HPDE6-E6E7 (cell line): Measurements from ENCODE around the gene PPP2R5C.

ENCODE experiments used
- DNase-seq: peaks from one replicate; pipeline ENCODE4 v3.0.0; 2011; ENCODE audit warnings: missing footprints; ENCODE audit errors: extremely low spot score

The PPP2R5C gene

DNA sequence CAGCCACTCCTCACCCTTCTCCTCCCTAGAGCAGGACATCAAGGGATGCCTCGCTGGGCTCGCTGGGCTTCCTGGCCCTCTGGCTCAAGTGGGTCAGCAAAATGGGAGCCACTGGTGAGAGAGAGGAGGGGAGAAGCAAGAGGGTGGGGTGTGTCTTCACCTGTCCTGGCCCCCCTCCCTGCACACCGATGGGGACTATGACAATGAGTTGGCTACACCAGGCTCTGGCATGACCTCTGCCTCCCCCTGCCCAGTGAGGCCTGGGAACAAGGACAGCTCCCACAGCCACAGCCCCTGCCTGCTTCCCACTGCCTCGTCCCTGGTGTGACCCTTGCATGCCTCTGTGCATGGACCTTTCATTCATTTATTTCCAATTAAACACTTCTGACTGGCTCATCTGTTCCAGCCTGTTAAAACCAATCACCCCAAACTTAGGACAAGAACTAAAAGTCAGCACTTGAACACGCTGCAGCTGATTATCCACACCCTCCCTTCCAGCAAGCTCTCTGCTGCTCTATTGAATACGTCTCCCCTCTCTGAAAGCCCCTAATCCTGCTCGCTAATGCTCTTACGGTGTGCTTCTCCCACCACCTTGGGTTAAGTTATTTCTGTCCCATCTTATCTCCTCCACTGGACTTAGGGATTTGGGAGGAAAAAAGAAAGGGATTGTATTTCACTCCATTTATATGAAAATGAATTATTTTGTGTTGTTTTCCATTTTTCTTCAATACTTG, 5.8 kb upstream of the PPP2R5C start:
- DNase-seq: no peak

- no peak for DNase-seq
Measured at GRCh38 chr14:101757064-101757838, 4.3 kb upstream of the PPP2R5C start.

DNA sequence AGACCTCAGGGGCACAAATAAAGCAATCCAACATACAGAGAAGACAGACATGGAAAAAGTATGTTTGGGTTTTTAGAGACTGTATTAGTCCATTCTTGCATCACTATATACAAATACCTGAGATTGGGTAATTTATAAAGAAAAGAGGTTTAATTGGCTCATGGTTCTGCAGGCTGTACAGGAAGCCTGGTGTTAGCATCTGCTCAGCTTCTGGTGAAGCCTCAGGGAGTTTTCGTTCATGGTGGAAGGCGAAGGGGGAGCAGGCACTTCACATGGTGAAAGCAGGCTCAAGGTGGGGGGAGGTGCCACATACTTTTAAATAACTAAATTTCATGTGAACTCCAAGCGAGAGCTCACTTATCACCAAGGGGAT, 3.7 kb upstream of the PPP2R5C start:
- DNase-seq: no peak

GRCh38 chr14:101758913-101759593, 2.5 kb upstream of the PPP2R5C start:
- DNase-seq: no peak

GRCh38 chr14:101760138-101761011, 1.1 kb upstream of the PPP2R5C start:
- peak; percentile 83 for DNase-seq

- no peak for DNase-seq
Measured at GRCh38 chr14:101761881-101762529, 496 bp downstream of the PPP2R5C start.

GRCh38 chr14:101762530-101763101, 1.1 kb downstream of the PPP2R5C start:
- DNase-seq: no peak

DNA sequence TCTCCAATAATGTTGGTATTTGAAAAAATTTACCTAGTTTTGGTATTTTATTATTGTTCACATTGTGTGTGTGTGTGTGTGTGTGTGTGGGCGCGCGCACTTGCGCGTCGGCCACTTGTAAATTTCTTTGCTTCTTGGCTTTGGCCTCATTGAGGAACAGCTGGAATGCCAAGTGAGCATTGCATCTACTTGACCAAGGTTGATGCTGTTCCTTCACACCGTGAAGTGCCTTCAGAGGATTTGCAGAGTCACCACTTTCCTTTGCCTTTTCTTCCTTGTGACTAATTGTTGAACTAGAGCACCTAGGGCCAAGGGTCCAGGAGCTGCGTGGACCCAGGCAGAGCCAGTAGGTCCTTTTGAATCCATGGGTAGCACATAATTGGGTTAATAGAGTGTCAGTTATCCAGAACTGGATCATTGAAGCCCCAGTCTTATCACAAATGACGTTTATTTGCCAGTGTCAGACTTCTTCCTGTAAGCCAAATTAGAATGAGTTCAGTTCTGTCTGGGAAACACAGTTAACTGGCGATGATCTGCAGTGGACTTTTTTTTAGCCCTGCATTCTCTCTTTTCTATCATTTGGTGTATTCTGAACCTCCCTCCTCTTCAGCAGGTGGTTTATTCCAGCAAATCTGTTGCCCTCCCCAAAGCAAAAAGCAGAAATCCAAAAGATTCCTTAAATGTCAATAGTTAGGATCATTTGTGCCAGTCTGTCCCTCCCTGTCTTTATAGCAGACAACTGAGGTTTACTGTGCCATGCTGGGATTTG, 2.6 kb downstream of the PPP2R5C start:
- DNase-seq: no peak

GRCh38 chr14:101767618-101768362, 6.3 kb downstream of the PPP2R5C start:
- no peak for DNase-seq

- DNase-seq: no peak
Measured at GRCh38 chr14:101770183-101770582, 8.7 kb downstream of the PPP2R5C start.

DNA sequence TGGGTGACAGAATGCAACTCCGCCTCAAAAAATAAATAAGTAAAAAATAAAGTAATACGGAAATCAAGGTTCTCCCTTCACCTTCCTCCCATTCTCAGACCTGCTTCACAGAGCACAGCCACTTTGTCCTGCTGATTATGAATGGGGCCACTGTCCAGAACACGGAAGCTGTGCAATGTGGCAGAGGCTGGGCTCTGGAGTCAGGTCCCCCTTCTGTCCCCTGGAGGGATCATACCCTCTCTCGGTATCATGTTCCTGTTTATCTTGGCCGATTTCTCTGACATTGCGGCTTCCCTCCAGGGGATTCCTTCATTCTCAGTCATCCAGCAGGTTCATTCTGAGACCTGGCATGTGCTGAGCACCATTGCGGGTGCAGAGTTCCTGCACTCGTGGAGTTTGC, 11.3 kb downstream of the PPP2R5C start:
- no peak for DNase-seq

DNA sequence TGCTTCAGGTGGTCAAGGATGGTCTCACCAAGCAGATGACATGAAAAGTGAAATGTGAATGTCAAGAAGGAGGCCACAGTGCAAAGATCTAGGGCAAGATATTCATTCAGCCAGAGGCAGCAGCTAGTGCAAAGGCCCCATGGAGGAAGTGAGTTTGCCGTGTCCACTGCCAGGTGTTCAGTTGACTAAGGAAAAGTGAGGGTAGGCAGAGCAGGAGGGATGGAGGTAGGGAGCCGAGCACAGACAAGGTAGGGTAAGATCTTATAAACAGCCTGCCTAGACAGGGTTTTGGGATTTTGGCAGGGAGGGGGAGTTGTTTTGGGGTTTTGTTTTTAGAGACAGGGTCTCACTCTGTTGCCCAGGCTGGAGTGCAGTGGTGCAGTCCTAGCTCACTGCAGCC, 11.9 kb downstream of the PPP2R5C start:
- no peak for DNase-seq

- no peak for DNase-seq
Measured at GRCh38 chr14:101774006-101774795, 12.7 kb downstream of the PPP2R5C start.

DNA sequence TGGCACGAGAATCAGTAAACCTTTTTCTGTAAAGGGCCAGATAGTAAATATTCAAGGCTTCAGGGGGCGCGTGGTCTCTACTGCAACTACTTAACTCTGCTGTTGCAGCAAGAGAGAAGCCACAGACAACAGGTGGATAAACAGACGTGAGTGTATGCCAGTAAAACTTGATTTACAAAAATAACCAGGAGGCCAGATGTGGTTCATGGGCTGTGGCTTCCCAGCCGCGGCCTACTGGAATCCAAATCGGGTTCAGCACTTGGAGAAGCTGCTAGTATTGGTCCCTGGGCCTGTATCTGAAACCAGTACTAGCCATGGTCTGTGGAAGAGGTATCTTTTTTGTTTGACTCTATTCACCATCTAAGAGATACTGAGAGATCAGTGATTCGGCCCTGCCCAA, 13.3 kb downstream of the PPP2R5C start:
- DNase-seq: no peak

DNA sequence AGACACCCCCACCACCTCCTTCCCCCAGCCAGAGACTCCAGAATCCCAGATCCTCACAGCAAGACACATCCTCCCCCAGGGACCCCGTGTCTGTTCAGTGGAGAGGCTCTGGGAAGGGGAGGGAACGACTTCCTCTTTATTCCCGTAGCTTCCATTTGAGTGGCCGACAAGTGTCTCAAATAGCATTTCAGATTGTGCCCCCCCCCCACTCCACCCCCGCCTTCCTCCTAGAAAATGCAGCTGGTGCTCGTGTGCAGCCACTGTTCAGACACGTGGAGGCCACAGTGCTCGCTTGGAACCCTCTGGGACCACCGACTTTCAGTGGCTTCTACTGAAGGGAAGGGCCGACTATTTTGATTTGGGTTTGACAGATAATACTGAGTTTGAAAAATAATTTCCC, 14.3 kb downstream of the PPP2R5C start:
- no peak for DNase-seq

GRCh38 chr14:101776344-101776743, 14.8 kb downstream of the PPP2R5C start:
- DNase-seq: no peak

GRCh38 chr14:101780390-101780789, 18.9 kb downstream of the PPP2R5C start:
- no peak for DNase-seq

- no peak for DNase-seq
Measured at GRCh38 chr14:101780887-101781239, 19.4 kb downstream of the PPP2R5C start.
